NT2/D1 (cell line): ENCODE measurements around the gene ZNF768.
"Not testable (repeated sequence)": the region's sequence is repeated elsewhere in the genome, so short reads cannot be mapped to it uniquely, and the experiment has no call there.

Experiments used
- SUZ12 ChIP-seq: IDR thresholded peaks from 2 replicates; pipeline ENCODE4 v1.6.1; 2011; ENCODE audit not compliant: insufficient read length, insufficient read depth; ENCODE audit errors: extremely low read depth
- YY1 ChIP-seq: IDR thresholded peaks from 2 replicates; pipeline ENCODE4 v1.6.1; 2011; ENCODE audit not compliant: insufficient read length, insufficient read depth
- ZNF274 ChIP-seq: IDR thresholded peaks from 2 replicates; pipeline ENCODE4 v1.6.1; 2011; ENCODE audit warnings: mild to moderate bottlenecking, low read depth, low read length

GRCh38 chr16:30539986-30540526 is 13.7 kb upstream of the ZNF768 start:
- not testable (repeated sequence) for TF ChIP-seq YY1, ZNF274, SUZ12
